Measurements from ENCODE around the gene ITPK1.

ITPK1 gene

DNA sequence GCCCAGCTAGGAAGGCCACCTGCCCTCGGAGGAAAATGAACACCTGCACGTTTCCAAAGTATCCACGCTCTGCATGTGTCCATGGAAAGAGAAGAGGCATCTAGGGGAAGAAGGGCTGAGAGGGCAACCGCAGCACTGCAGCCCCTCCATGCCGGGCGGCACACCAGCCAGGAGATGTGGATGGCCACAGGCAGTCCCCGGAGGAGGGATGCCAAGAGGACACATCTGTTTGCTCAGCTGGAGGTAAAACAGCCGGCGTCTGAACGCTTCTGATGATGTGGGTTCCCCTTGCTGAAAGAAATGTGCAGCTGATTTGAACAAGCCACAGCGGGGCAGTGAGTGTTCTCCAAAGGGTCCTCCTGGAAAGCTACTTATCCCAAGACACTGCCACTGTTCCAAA lies 158.8 kb downstream of the ITPK1 start (continued):
- TF ChIP-seq, protein P1, sequence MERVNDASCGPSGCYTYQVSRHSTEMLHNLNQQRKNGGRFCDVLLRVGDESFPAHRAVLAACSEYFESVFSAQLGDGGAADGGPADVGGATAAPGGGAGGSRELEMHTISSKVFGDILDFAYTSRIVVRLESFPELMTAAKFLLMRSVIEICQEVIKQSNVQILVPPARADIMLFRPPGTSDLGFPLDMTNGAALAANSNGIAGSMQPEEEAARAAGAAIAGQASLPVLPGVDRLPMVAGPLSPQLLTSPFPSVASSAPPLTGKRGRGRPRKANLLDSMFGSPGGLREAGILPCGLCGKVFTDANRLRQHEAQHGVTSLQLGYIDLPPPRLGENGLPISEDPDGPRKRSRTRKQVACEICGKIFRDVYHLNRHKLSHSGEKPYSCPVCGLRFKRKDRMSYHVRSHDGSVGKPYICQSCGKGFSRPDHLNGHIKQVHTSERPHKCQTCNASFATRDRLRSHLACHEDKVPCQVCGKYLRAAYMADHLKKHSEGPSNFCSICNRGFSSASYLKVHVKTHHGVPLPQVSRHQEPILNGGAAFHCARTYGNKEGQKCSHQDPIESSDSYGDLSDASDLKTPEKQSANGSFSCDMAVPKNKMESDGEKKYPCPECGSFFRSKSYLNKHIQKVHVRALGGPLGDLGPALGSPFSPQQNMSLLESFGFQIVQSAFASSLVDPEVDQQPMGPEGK (CRISPR knock-in tag; IDR thresholded peaks at IDR 0.05; ENCODE audit: borderline replicate concordance): no peak
- TF ChIP-seq SNAI2 (CRISPR knock-in tag; IDR thresholded peaks at IDR 0.05) (no peak), GLIS3 (CRISPR knock-in tag; IDR thresholded peaks at IDR 0.05) (no peak), ZFP3 (CRISPR knock-in tag; IDR thresholded peaks at IDR 0.05) (no peak), ZFP30 (CRISPR knock-in tag; IDR thresholded peaks at IDR 0.05) (no peak)

DNA sequence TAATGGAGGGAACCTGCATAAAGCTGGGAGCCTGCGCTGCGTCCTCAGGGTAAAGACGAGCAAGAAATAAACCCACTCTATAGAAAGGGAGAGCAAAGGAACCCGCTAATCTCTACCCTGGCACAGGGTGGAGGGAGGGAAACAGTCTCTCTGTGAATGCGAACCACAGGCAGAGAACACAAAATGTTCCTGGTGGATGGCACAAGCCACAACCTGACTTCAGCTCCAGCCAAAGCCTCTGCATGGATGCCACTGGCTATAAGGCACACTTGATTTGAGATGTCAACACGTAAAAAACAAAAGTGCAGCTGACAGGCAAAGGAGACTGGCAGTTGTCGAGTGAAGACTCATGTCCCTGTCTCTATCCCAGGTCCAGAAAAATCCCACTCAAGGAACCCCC lies 160.3 kb downstream of the ITPK1 start:
- TF ChIP-seq ZFP3 (CRISPR knock-in tag; IDR thresholded peaks at IDR 0.05): no peak
- TF ChIP-seq, protein P2, sequence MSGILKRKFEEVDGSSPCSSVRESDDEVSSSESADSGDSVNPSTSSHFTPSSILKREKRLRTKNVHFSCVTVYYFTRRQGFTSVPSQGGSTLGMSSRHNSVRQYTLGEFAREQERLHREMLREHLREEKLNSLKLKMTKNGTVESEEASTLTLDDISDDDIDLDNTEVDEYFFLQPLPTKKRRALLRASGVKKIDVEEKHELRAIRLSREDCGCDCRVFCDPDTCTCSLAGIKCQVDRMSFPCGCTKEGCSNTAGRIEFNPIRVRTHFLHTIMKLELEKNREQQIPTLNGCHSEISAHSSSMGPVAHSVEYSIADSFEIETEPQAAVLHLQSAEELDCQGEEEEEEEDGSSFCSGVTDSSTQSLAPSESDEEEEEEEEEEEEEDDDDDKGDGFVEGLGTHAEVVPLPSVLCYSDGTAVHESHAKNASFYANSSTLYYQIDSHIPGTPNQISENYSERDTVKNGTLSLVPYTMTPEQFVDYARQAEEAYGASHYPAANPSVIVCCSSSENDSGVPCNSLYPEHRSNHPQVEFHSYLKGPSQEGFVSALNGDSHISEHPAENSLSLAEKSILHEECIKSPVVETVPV (CRISPR knock-in tag; IDR thresholded peaks at IDR 0.05): no peak
- TF ChIP-seq TOX (CRISPR knock-in tag; IDR thresholded peaks at IDR 0.05; ENCODE audit: borderline replicate concordance): no peak
- TF ChIP-seq ZNF565 (CRISPR knock-in tag; conservative IDR thresholded peaks at IDR 0.05; ENCODE audit: low read depth): no peak
- TF ChIP-seq TCF4 (CRISPR knock-in tag; IDR thresholded peaks at IDR 0.05; ENCODE audit: borderline replicate concordance): no peak
- no peak for TF ChIP-seq BACH2 (CRISPR knock-in tag; IDR thresholded peaks at IDR 0.05; ENCODE audit: borderline replicate concordance)
- TF ChIP-seq CSDC2 (CRISPR knock-in tag; IDR thresholded peaks at IDR 0.05): no peak
- no peak for TF ChIP-seq ARNTL (CRISPR knock-in tag; IDR thresholded peaks at IDR 0.05; ENCODE audit: borderline replicate concordance, low read depth)
- TF ChIP-seq GLIS3 (CRISPR knock-in tag; IDR thresholded peaks at IDR 0.05): no peak
- TF ChIP-seq, protein P1 (CRISPR knock-in tag; IDR thresholded peaks at IDR 0.05; ENCODE audit: borderline replicate concordance): no peak
- no peak for TF ChIP-seq OSR1 (CRISPR knock-in tag; IDR thresholded peaks at IDR 0.05)
- no peak for TF ChIP-seq RARB (CRISPR knock-in tag; IDR thresholded peaks at IDR 0.05)
- no peak for TF ChIP-seq ESRRG (CRISPR knock-in tag; IDR thresholded peaks at IDR 0.05)
- ATAC-seq: no peak

DNA sequence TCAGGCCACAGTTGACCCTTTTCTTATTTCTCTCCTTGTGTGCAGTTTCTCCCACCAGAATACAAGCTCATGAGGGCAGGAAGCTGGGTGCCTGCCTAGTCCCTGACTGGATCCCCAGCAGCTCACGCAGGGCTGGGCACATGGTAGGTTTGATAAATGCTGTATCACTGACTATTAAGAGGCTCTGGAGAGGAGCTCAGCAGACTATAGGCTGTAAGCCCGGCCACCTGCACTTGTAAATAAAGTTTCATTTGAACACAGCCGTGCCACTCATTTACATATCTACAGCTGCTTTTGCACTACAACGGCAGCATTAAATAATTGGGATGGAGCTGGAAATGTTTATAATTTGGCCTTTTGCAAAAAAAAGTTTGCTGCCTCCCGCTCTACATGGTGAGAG lies 160.8 kb downstream of the ITPK1 start:
- TF ChIP-seq TCF4 (CRISPR knock-in tag; IDR thresholded peaks at IDR 0.05; ENCODE audit: borderline replicate concordance) (no peak), TOX (CRISPR knock-in tag; IDR thresholded peaks at IDR 0.05; ENCODE audit: borderline replicate concordance) (no peak), ZNF8 (CRISPR knock-in tag; IDR thresholded peaks at IDR 0.05) (no peak), CSDC2 (CRISPR knock-in tag; IDR thresholded peaks at IDR 0.05) (no peak), ARNTL (CRISPR knock-in tag; IDR thresholded peaks at IDR 0.05; ENCODE audit: borderline replicate concordance, low read depth) (no peak), ZFP3 (CRISPR knock-in tag; IDR thresholded peaks at IDR 0.05) (no peak)
- TF ChIP-seq, protein P3, sequence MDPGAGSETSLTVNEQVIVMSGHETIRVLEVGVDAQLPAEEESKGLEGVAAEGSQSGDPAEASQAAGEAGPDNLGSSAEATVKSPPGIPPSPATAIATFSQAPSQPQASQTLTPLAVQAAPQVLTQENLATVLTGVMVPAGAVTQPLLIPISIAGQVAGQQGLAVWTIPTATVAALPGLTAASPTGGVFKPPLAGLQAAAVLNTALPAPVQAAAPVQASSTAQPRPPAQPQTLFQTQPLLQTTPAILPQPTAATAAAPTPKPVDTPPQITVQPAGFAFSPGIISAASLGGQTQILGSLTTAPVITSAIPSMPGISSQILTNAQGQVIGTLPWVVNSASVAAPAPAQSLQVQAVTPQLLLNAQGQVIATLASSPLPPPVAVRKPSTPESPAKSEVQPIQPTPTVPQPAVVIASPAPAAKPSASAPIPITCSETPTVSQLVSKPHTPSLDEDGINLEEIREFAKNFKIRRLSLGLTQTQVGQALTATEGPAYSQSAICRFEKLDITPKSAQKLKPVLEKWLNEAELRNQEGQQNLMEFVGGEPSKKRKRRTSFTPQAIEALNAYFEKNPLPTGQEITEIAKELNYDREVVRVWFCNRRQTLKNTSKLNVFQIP (CRISPR knock-in tag; IDR thresholded peaks at IDR 0.05; ENCODE audit: borderline replicate concordance, low read depth): no peak
- ATAC-seq: no peak

DNA sequence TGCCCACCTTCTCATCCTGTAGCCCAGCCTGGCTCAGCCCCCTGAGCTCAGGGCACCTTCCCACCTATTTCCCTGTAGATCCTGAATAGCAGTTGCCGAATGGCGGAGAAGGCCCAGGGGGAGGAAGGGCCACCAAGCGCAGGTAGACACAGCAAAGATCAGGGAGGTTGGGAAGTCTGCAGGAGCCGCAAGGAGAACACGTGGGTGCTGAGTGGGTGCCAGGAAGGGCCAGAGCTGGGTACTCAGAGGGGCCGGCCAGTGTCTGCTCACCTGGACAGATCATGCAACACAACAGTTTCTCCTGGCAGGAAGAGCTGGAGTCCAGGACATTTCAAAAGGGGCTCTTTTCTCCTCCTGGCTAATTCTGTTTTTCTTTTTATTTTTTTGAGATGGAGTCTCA lies 162.2 kb downstream of the ITPK1 start:
- no peak for ATAC-seq
- TF ChIP-seq GLIS3 (CRISPR knock-in tag; IDR thresholded peaks at IDR 0.05): no peak
- TF ChIP-seq ISL1 (CRISPR knock-in tag; IDR thresholded peaks at IDR 0.05): no peak
- no peak for TF ChIP-seq ZNF565 (CRISPR knock-in tag; conservative IDR thresholded peaks at IDR 0.05; ENCODE audit: low read depth)
- TF ChIP-seq SNAI2 (CRISPR knock-in tag; IDR thresholded peaks at IDR 0.05): no peak
- TF ChIP-seq ZC3H10 (CRISPR knock-in tag; IDR thresholded peaks at IDR 0.05): no peak
- TF ChIP-seq BACH2 (CRISPR knock-in tag; IDR thresholded peaks at IDR 0.05; ENCODE audit: borderline replicate concordance): no peak
- no peak for TF ChIP-seq TCF4 (CRISPR knock-in tag; IDR thresholded peaks at IDR 0.05; ENCODE audit: borderline replicate concordance)
- no peak for TF ChIP-seq ESRRG (CRISPR knock-in tag; IDR thresholded peaks at IDR 0.05)
- TF ChIP-seq ZNF8 (CRISPR knock-in tag; IDR thresholded peaks at IDR 0.05): no peak
- TF ChIP-seq PPARA (CRISPR knock-in tag; IDR thresholded peaks at IDR 0.05; ENCODE audit: borderline replicate concordance): no peak
- TF ChIP-seq ZFP30 (CRISPR knock-in tag; IDR thresholded peaks at IDR 0.05): no peak
- TF ChIP-seq, protein P1 (CRISPR knock-in tag; IDR thresholded peaks at IDR 0.05; ENCODE audit: borderline replicate concordance): no peak
- TF ChIP-seq, protein P2 (CRISPR knock-in tag; IDR thresholded peaks at IDR 0.05): no peak
- no peak for TF ChIP-seq ZNF70 (CRISPR knock-in tag; IDR thresholded peaks at IDR 0.05)
- no peak for TF ChIP-seq ARNTL (CRISPR knock-in tag; IDR thresholded peaks at IDR 0.05; ENCODE audit: borderline replicate concordance, low read depth)
- TF ChIP-seq RARB (CRISPR knock-in tag; IDR thresholded peaks at IDR 0.05): no peak
- TF ChIP-seq ZFP3 (CRISPR knock-in tag; IDR thresholded peaks at IDR 0.05): no peak
- TF ChIP-seq OSR1 (CRISPR knock-in tag; IDR thresholded peaks at IDR 0.05): no peak
- no peak for TF ChIP-seq TOX (CRISPR knock-in tag; IDR thresholded peaks at IDR 0.05; ENCODE audit: borderline replicate concordance)
